Measurements from ENCODE around the gene PGAM2.

DNA sequence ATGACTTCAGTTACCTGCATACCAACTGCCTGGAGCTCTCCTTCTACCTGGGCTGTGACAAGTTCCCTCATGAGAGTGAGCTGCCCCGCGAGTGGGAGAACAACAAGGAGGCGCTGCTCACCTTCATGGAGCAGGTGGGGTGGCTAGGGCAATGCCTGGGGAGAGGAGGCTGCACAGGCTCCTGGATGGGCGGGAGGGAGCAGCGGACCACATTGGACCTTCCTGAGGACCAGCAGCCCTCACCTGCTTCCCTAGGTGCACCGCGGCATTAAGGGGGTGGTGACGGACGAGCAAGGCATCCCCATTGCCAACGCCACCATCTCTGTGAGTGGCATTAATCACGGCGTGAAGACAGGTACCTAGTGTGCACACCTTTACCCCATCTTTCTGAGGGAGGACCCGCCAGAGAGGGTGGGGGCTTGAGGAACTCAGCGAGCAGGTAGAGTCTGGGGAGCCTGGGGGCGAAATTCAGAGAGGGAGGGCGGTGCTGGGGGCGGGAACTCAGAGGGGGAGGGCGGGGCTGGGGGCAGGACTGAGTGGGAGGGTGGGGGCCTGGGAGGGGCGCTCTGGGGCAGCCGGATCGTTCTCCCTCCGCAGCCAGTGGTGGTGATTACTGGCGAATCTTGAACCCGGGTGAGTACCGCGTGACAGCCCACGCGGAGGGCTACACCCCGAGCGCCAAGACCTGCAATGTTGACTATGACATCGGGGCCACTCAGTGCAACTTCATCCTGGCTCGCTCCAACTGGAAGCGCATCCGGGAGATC, 47.8 kb upstream of the PGAM2 start:
- TF ChIP-seq POLR2A (IDR thresholded peaks at IDR 0.05) (no peak), POLR2AphosphoS5 (IDR thresholded peaks at IDR 0.05; ENCODE audit: insufficient read depth in 1 of 2, low read depth in 1 of 2) (no peak)
- TF ChIP-seq, protein P1, sequence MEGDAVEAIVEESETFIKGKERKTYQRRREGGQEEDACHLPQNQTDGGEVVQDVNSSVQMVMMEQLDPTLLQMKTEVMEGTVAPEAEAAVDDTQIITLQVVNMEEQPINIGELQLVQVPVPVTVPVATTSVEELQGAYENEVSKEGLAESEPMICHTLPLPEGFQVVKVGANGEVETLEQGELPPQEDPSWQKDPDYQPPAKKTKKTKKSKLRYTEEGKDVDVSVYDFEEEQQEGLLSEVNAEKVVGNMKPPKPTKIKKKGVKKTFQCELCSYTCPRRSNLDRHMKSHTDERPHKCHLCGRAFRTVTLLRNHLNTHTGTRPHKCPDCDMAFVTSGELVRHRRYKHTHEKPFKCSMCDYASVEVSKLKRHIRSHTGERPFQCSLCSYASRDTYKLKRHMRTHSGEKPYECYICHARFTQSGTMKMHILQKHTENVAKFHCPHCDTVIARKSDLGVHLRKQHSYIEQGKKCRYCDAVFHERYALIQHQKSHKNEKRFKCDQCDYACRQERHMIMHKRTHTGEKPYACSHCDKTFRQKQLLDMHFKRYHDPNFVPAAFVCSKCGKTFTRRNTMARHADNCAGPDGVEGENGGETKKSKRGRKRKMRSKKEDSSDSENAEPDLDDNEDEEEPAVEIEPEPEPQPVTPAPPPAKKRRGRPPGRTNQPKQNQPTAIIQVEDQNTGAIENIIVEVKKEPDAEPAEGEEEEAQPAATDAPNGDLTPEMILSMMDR (IDR thresholded peaks at IDR 0.05), result no peak
